GM18517 (cell line): ENCODE data around the gene TICAM2.

Experiments
- ATAC-seq: cut with Tn5 transposase; IDR thresholded peaks from one replicate; pipeline ENCODE4 v1.9.1; 2021; ENCODE audit warnings: mild to moderate bottlenecking, moderate library complexity; ENCODE audit not compliant: unreplicated experiment

TICAM2 gene

DNA sequence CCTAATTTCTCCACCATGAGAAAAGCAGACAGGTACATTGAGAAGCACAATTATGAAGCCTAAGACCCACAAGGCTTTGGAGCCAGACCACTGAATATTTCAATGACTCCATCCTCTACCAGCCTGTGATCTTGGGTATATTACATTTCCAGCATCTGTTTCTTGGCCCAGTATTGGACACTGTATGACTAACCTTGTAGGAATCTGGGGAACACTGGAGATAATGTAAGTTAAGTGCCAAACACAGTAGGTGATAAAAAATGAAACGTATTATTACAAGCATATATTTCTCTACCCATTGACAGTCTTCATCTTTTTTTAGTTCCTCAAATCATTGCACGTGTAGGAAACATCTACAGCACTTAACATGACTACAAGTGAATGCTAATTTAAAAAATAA, 29.1 kb downstream of the TICAM2 start:
- ATAC-seq: no peak

DNA sequence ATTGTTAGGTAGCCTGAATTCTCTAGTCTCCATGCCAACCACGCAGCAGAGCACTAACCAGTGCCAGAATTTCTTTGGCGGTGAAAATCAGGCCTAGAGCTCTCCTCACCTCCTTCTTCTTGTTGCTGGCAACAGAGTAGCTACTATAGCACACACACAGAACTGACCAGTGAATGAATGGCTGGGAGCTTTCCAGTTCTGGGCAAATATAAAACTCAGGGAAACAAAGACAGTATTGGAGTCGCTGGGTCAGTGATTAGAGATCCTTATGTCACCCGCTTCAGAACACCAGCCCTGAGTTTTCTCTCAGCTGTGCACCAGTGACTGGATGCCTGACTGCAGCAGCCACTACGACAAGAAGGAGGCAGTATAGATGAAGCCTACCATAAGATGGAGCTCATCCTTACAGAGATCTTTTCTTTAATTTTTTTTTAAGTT, 30.8 kb downstream of the TICAM2 start:
- ATAC-seq: no peak

DNA sequence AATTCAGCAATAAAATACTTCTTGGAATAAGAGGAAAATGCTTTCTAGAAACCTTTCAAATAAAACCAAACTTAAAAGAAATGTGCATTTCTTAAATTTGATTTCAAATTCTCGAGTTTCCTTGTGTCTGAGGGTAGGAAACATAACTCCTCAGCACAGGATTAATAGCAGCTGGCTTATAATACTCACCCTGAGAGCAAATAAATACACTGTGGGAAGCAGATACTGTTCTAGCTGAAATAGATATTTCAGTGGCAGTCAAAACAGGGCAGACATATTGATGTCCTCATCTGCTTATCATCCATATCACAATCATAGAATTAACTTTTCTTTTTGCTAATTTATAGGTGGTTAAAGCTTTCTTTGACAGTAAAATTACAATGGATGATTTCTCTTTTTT, 33.6 kb downstream of the TICAM2 start:
- ATAC-seq: no peak

DNA sequence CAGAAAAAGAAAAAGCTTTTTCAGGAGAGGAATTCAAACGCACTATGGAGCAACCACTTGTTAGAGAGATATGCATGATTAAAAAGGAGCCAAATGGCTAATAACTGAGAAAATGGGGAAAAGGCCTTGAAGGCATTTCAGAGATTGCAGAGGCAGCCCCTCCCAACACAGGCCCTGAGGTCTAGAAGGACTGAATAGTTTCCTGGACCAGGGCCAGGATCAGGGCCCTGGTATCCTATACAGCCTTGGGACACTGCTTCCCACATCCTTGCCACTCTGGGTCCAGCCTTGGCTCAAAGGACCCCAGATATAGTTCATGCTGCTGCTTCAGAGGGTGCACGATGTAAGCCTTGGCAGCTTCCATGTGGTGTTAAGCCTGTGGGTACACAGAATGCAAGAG, 37.0 kb downstream of the TICAM2 start:
- no peak for ATAC-seq

DNA sequence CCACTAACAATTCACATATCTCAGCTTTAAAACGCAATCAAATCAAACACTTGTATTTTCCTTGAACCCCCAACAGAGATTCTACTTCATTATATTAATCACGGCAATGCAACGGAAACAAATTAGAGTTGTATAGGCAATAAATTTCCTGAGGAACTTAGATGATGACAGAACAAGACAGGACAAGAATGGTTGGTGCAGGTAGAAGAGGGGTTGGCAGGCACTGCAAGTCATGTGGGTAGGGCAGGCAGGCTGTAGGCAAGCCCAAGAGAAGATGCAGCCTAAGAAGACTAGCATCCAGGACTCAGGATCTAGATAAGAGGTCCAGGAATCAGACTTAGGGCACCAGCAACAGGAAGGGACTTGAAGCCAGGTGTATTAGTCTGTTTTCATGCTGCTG, 41.1 kb downstream of the TICAM2 start:
- no peak for ATAC-seq

DNA sequence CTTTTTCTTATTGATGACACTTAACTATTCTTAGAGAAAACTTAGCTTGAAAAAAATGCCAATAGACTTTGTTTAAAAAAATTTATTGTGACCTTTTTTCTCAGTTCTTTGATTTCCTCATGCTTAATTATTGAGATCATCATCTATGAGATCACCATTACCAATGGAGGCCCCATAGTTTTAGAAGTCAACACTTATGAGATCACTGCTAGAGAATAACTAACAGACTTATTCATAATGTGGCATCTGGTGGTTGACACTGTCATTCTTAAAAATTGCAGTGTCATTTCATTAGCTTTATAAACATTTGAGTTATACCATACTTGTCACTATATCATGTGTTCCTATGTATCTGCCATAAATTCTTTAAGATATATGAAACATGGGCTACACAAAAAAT, 42.8 kb downstream of the TICAM2 start:
- no peak for ATAC-seq

DNA sequence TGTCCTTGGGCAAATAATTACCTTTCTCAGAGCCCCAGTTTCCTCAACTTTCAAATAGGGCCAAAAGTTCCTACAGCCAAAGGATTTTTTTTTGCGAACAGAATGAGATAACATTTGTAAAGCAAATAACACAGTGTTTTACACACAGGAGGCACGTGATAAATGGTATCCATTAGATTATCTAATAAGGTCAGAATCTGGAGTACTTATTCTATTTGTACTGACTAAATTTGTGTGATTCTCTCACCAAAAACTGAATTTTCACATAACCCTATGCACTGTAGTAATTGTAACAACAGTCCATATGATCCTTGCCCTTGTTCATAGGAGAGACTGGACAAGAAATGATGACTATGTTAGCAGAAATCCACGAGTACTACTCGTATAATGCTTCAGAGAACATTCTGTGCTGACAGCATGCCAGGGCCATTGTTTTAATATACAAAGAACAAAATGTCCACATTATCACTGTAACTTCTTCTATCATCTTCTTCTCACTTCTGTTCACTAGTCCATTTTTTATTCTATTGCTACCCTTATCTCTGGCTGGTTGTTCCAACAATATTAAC, 43.8 kb downstream of the TICAM2 start:
- no peak for ATAC-seq

DNA sequence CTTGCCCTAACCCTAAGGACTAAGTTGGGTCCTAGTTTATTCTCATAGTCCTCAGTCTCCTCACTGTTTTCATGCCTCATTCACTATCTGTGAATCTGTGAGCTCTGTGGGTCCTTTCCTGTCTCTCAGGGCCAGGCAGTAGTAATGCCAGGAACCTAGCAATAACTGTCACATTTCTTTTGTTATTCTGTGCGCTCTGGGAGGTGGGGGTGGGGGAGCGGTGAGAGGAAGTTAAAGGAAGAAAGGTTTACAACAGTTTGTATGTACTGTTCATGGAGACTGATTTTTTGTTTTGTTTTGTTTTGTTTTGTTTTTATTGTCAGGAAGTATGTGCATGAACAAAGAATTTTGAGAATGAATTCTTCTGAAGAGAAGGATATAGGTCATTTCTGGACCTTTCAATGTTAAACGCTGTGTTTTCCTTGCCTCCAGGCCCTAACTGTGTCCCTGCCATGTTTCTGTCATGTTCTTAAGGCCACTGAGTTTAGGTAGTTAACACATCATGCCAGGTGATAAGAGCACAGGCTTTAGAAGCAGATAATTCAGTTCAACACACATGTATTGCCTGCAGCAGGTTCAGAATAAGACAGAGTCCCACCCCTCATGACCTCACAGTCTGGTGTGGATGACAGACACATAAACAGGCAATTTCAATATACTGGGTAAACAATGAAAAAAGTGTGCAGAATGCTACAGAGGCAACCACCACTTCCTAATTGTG, 44.5 kb downstream of the TICAM2 start:
- ATAC-seq: no peak

DNA sequence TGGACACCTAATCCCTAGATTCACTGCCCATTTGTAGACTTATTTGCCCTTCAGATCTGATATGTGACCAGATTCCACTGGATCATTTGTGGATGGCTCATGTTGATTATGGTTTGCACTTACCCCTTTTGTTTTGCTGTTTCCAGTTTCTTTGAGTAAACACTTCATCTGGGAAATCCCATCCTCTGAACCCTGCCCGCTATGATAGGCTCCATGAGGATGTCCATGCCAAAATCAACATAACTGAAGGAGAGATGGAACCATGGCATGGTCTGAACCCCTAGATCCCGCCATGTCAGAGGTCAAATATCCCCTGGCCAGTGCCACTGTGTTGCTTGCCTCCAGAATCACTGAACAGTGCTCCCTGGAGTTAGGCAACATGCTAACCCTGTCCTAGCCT, 46.0 kb downstream of the TICAM2 start:
- no peak for ATAC-seq

DNA sequence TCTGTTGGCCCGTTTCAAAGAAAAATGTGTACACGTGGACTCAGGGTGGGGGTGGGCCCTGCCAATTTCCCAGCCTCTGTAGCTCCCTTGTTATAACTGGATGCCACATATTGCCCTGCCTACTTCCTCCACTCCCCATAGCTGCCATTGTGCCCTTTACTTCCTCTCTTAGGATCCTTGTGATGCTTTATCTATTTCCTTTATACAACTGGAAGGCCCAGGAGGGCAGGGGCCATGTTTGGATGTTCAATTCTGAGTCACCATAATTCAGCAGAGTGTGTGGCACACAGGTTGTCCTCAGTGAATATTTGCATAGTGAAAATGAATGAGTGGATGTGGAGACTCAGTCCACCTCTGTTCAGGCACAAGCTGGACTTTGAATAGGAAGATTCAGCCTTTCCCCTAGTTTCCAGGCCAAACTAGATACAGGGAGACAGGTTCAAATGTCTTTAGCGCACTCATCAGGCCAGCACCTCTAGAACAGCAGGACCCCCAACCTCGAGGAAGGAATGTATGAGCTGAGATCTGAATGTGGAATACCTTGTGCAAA, 47.1 kb downstream of the TICAM2 start:
- no peak for ATAC-seq

DNA sequence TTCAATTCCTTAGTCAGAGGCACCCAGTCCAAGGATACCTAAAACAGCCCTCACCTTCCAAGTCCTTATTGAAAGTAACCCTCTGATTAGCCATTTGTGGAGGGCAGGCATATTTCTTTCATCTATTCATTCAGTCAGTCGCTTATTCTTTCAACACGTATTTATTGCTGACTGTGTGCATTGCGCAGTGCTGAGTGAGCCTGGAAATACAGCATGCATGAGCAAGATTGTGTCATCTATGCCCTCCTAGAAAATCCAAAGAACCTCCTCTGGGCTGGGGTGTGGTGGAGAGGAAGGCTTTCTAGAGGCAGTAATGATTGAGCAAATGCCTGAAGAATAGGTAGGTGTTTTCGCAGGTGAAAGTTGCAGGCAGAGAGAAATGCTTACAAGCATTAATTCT, 49.2 kb downstream of the TICAM2 start:
- ATAC-seq: no peak

DNA sequence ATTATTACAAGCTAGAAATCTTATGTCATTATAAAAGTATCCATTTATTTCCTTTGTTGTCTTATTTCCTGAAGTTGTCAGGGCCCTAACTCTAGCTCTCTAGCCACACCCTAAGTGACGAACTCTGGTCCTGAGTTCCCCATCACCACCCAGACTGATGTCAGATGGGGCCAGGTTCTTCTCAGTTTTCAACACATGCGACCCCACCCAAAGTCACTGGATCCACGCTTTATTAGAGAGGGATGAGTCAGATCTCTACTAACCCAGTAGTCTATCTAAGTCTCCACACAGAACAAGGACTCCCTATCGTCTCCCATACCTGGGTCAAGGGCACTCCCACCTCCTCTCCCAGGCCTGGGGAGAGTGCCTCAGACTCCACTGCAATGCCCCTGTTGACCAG, 50.9 kb downstream of the TICAM2 start:
- no peak for ATAC-seq

DNA sequence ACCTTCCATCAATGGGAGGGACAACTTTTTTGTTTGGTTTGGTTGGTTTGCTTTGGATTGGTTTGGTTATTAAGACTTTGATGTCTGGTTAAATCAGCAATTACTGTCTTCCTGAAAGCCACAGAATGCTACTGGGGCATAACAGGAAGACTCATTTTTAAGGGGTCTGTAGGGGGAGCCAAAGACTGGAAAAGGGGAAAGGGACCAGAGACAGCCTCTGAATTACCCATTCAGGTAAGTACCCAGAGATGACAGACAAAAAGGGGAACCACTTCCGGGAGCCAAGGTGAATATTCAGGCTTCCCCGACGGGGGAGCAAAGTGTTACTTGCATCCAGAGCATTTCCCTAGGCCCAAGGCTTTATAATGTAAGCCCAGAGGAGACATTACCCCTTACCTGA, 53.1 kb downstream of the TICAM2 start:
- no peak for ATAC-seq

DNA sequence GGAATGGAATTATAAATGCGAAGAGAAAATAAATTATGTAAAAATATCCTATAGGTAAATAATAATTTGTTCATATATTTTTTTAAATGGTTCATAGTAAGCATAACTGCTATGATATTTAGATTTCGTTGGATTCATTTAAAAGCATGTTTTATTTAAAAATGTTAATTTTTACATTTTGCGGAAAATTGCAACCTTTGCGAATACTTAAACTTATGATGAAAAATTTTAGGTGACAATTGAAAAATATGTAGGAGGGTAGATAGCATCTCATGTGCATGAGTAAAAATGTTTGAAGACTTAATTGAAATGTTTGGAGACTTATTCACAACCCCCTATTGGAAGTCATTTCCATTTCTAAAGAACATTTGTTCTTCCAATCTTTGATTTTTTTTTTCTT, 53.6 kb downstream of the TICAM2 start:
- ATAC-seq: no peak

DNA sequence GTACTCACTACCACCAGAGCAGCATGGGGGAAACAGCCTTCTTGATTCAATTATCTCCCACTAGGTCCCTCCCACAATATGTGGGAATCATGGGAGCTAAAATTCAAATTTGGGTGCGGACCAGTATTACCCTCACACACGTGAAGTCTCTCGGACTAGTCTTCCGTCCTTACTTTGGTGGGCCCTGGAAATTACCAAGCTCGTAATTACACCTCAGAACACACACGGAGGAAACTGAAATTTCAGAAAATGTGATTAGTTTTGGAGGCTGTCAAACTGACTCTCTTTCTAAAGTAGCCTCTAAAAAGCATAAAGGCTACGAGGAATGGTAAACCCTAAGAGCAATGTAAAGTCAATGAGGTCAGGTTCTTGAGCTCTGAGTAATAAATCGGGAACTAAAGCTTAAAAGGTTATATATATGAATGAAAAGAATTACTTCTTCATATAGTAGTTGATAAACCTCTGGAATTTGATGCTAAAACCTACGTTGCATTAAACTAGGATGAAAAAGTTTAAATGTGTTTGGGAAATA, 56.9 kb downstream of the TICAM2 start:
- no peak for ATAC-seq

DNA sequence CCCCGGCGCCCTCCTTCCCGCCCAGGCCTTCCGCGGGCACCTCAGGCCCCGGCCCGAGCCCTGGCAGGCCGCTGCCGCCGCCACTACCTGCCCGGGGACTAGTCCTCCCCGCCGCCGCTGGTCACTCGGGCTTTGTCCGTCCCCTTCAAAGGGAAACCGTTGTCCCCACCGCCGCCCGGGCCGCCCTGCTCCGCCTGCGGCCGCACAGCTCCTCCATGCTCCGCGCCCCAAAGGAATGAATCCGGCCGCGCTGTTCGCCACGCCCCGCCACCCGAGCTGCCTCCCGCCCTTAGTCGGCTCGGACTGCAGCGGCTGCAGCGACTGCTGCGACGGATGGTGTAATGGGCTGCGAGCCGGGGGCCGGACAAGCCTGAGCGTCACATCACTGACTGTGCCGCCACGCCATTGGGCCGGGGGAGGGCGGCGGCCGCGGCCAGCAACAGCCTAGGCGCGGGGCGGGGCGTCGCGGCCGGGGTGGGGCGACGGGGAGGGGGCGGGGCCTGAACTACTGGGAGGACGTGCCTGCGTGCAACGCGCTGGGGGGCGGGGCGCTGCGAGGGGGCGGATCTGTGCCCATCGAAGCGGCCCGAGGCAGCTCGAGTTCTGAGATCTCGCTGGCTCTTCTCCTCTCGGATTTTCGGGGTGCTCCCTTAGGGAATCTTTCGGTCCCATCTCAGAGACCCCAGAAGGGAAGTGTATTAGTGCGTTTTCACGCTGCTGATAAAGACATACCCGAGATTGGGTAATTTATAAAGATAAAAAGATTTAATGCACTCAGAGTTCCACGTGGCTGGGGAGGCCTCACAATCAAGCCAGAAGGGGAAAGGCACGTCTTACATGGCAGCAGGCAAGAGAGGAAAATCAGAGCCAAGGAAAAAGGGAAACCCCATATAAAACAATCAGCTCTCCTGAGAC, 57.6 kb downstream of the TICAM2 start, which contains the start of gene FEM1C:
Gene FEM1C (minus strand): TSS at position 340 of the 915 bp plus-strand sequence. CDS start 1,282 bp downstream, outside the sequence.
- ATAC-seq: peak; percentile 92

DNA sequence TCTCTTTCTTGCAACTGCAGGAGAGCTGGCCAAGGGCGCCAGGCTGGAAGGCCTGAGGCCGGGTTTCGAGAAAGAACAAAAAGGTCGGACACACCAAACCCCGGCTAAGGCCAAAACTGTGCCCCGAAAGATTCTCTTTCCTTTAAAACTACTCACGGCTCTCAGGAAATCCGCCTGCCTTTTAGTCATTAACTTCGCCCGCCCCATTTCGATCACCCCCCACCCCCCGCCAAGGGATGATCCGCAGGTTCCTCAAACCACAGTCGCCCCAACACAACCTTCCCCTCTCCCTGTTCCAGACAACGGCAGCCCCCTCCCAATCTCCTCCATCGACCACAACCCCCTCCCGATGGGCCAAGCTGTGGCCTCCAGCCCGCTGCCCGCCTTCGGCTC, 58.2 kb downstream of the TICAM2 start:
- ATAC-seq: peak; percentile 12

DNA sequence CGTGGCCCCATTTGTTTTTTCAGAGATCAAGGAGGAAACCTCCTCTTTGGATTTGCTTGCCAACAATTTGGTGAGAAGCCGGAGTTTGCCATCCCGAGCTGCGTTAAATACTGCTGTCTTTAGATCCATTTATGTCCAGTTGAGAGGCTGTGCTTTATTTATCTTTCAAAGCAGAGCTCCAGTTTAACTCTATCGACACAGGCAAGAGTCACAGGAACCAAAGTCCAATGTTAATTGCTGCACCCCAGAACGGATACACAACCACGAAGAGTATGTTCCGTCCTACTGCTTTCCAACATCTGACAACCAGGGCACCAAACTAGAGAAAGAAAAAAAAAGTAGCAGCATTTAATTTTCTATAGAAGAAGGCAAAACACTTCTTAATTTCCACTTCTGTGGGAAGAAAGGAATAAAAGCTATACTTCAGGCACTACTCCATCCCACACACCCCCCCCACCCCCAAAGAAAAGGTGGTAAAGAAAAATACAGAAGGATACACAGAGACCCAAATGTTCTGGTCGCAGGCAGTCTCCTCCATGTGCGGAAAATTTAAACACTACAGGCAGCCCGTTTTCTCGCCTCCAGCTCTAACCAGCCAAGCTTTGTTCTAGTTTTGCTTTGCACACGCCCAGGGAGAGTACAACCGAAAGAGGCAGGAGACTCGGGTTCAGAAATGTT, 58.8 kb downstream of the TICAM2 start:
- peak; percentile 37 for ATAC-seq

DNA sequence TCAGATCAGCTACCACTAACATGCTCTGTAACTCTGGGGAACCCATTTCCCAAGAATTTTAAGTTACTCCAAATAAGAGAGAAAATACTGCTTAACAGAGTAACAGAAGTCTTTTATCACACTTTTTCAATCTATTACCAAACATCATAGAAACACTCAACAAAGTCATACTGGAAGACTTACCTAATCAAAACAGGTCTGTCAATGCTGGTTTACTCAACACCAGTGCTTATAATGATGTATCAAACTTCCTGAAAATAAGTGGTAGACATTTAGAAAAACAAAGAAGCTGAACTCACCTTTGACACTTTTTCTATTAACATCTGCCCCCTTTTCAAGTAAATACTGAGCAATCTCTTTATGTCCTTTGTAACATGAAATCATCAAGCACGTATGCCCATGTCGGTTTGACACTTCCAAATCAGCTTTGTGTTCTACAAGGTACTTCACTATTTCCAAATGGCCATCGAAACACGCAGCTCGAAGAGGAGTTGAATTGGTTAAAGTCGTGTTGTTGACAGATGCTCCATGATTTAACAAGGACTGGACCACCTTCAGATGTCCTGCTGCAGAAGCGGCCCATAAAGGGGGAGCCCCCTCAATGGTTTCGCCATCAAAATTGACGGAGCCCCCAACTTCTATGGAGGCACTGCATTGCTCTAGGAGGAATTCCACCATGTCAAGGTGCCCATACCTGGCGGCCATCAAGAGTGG, 59.5 kb downstream of the TICAM2 start:
- ATAC-seq: no peak

DNA sequence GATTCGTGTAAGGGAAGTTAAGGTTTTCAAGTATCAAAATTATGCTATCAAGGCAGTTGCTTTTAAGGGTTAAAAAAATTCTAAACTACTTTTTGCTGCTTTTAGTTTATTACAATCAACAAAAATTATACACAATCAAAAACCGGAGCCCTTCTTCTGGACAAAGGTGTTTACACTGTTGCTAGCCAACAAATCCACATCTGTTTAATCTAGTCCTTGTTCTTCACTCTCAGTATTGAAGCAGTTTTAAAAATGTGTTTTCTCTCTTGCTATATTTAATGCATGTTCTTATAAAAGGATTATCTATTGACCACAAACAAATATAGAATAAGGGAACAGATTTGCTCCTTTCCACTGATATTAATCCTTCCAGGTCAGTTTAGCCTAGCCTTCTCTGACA, 60.2 kb downstream of the TICAM2 start:
- no peak for ATAC-seq
